HG02885 (cell line): ENCODE data around the gene PPDPF.
"Not testable (repeated sequence)": the region's sequence is repeated elsewhere in the genome, so short reads cannot be mapped to it uniquely, and the experiment has no call there.

Source experiments
- ATAC-seq: cut with Tn5 transposase; IDR thresholded peaks from one replicate; pipeline ENCODE4 v1.9.1; 2021; ENCODE audit warnings: mild to moderate bottlenecking; ENCODE audit not compliant: unreplicated experiment, poor library complexity

PPDPF gene

DNA sequence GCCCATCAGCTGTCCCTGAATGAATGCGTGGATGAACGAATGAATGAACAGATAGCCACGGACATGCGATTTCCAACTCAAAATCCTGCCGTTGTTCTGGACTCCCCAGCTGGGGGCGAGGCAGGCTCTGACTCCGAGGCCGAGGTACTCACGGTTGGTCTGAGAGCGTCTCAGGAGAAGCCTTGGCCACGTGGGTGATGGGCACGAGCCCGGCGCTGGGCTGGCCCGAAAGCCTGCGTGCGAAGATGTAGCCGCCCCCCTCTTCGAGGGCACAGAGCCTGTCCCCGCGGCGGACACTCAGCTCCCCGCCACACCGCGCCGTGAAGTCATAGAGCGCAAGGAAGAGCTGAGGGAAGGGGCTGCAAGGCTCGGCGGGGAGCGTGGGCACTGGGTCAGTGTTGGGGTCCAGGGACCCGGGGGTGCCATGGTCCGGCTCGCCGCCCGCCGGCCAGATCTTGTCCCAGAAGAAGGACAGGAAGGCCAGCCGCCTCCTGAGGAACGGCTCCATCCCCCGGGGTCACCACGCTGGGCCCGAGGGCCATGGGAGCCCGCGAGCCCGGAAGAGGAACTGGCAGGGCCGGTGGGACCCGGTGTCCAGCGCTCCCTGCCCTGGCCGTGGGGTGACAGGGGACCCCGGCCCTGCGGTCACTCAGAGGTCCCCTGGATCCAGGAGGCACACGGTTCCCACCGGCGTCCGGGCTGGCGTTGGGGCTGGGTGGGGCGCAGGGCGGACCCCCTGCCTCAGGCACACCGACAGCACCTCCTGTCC lies 26.6 kb downstream of the PPDPF start:
- no peak for ATAC-seq

- no peak for ATAC-seq
These were observed 27.3 kb downstream of the PPDPF start, which contains the start of gene SRMS for GRCh38 chr20:63547725-63548480. Gene SRMS, minus strand, starts transcription at chr20:63547749. Its CDS starts 286 bp downstream, at chr20:63547463.

GRCh38 chr20:63548542-63548941 lies 28.0 kb downstream of the PPDPF start:
- no peak for ATAC-seq

GRCh38 chr20:63549019-63549418 lies 28.5 kb downstream of the PPDPF start:
- ATAC-seq = no peak

- ATAC-seq = no peak
These were observed 29.2 kb downstream of the PPDPF start for GRCh38 chr20:63549679-63550282.

DNA sequence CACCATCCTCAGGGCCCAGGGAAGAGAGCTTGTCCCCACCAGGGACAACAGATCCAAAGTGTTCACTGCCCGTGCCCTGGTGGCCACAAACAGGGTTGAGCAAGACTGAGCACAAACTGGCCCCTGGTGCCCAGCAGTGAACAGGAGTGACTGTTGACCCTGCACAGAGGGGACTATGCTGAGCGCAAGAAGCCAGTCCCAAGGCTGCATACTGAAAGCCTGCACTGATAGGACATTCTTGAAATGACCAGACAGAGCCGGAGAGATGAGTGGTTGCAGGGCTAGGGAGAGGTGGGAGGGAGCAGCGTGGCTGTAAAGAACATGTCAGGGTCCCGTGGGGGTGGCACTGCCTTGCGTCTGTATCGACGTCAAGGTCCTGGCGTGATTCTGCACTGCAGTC lies 30.5 kb downstream of the PPDPF start:
- no peak for ATAC-seq

DNA sequence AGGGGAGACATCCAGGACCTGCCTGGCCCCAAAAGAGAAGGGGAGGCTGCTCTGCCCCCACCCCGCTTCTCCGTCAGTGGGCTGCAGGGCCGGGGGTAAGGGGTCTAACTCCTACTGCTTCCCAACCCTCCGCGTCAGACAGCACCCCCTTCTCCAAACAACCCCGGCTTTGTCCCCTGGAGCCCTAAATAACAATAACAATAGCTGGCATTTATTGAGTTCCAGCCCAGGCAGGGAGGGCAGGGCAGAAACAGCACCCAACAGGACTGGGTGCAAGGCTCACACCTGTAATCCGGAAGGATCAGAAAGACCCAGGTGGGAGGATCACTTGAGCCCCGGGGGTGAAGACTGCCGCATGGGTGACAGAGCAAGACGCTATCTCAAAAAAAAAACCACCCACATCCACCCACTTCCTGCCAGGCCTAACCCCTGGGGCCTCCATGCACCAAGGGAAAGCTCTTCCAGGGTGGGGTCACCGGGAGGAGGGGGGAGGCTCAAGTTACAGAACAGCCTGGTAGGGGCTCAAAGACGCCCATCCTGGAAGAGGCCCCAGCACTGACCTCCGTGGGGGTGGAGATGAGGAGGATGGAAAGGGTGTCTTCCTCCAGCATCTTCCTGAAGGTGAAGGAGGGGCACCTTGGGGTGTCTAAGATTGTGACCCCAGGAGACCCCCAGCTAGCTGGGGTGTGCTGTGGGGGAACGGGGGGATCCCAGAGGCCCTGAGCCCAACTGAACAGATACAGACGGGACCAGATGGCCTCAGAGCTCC lies 32.1 kb downstream of the PPDPF start:
- no peak for ATAC-seq

- ATAC-seq = no peak
These were observed 32.8 kb downstream of the PPDPF start for GRCh38 chr20:63553251-63553932.

GRCh38 chr20:63553933-63554290 lies 33.3 kb downstream of the PPDPF start, which contains the start of gene FNDC11:
Gene FNDC11, plus strand, starts transcription at chr20:63554159. Its CDS starts 1,505 bp downstream, at chr20:63555664.
- no peak for ATAC-seq

DNA sequence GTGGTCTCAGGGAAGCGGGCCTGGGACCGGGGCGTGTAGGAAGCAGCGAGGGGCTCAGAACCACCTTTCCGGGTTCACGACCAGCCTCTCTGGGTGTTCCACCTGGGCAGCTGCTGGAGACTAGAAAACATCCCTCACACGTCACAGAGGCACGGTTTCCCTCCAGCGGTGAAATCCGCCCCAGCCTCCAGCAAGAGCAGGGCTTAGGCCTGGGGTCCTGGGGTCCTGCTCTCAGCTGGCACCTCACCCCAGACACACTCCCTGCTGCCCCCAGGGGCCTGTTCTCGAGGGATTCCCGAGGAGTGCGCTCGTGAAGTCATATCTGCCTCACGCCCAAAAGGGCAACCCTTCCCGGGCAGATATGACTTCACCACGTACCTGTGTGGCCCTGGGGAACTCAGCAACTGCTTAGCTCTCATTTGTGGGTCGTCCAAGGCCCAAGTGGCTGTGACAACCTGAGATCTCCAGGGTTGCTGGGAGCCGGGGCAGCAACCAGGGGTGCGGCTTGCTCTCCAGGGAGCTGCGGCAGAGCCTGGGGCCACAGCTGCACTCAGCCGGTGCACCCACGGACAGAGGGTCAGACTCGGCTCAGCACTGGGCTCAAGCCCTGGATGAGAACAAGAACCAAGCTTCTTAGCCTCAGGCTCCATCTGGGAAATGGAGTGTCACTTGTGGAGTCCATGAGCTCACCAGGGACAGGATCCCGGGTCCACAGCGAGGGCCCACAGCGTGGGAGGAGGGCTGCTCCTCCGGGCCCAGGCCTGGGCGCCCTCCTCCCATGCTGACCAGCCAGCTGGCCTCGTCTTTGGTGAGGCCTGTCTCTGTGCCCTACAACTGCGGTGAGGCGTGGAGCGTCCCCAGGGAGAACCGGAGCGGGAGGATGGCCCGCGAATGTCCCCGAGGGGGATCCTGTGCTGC lies 34.1 kb downstream of the PPDPF start:
- ATAC-seq = no peak

DNA sequence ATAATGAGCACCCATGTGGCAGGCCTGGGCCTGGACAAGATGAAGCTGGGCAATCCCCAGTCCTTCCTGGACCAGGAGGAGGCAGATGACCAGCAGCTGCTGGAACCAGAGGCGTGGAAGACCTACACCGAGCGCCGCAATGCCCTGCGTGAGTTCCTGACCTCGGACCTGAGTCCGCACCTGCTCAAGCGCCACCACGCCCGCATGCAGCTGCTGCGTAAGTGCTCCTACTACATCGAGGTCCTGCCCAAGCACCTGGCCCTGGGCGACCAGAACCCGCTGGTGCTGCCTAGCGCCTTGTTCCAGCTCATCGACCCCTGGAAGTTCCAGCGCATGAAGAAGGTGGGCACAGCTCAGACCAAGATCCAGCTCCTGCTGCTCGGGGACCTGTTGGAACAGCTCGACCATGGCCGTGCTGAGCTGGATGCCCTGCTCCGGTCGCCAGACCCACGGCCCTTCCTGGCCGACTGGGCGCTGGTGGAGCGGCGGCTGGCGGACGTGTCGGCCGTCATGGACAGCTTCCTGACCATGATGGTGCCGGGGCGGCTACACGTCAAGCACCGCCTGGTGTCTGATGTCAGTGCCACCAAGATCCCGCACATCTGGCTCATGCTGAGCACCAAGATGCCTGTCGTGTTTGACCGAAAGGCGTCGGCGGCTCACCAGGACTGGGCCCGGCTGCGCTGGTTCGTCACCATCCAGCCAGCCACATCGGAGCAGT lies 35.3 kb downstream of the PPDPF start:
- no peak for ATAC-seq

GRCh38 chr20:63556873-63557478 lies 36.4 kb downstream of the PPDPF start:
- no peak for ATAC-seq

- no peak for ATAC-seq
These were observed 36.9 kb downstream of the PPDPF start for GRCh38 chr20:63557481-63557891.

GRCh38 chr20:63558804-63559484 lies 38.4 kb downstream of the PPDPF start:
- ATAC-seq = no peak

GRCh38 chr20:63559485-63560332 lies 39.1 kb downstream of the PPDPF start:
- not testable (repeated sequence) for ATAC-seq

DNA sequence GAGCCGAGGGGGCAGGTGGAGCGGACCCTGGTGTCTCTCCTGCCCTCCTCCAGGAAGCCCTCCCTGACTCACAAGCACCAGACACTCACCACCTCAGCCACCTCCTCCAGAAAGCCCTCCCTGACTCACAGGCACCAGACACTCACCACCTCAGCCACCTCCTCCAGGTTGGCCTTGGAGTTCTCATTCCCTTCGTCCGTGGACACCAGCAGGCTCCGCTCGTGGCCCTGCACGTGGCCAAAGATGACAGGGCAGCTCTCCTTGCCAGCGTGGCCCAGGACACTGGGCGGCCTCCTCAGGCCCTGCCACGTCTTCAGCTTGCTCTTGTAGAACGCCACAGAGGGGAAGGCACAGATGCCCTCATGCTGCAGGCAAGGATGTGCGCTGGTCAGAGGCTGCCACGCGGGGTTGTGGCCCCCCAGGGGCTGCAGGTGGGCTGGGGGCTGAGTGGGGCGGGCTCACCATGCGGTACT lies 39.8 kb downstream of the PPDPF start:
- ATAC-seq = no peak
